Sciatic nerve (tissue), 2 donors: ENCODE data around the gene TYW1. TPM values are rescaled to one million over a fixed set of nuclear protein-coding genes. Genes with fewer than 3 reads are reported as not detected.
"Not testable (repeated sequence)": the region's sequence is repeated elsewhere in the genome, so short reads cannot be mapped to it uniquely, and the experiment has no call there.

Source experiments
- ATAC-seq: fragments of 200-7000 bp; cut with Tn5 transposase; one replicate; pipeline ENCODE4 v1.9.1; 2020; ENCODE audit warnings: mild to moderate bottlenecking, moderate library complexity
- DNase-seq: peaks from one replicate; pipeline ENCODE4 v3.0.0-alpha.2; 2020; ENCODE audit warnings: low spot score
- intact Hi-C: fragments of 100-400 bp; cut with DNase I; formaldehyde crosslinking; loops from one replicate; pipeline ENCODE4 v1.14.2; 2022
- total RNA-seq: library from RNA; stranded (reverse); fragmentation: NEBNext Ultra II Directional; extraction: Animal tissue kit (Norgen Biotek cat#: 25700); gene quantifications from one replicate; pipeline ENCODE4 v1.2.1, GENCODE V29; 2021
- donor health status: DM: no; HTN: no; CAD: no.
- donor health status: DM: no; HTN: no; CAD: no.

Gene TYW1
- total RNA-seq, 1 donor from 2014 or later: 22.0 TPM

DNA sequence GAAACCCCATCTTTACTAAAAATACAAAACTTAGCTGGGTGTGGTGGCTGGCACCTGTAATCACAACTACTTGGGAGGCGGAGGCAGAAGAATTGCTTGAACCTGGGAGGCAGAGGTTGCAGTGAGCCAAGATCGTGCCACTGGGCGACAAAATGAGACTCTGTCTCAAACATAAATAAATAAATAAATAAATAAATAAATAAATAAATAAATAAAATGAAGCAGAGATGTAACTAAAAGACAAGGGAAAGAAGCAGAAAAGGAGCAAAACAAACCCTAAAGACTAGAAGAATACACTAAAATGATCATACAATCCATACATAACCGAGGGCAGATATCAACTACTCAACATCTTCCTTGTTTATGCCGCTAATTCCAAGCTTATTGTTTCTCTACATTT is 209.8 kb downstream of the TYW1 start:
- no peak for DNase-seq
- intact Hi-C loops: no loop called here
- no peak for ATAC-seq

DNA sequence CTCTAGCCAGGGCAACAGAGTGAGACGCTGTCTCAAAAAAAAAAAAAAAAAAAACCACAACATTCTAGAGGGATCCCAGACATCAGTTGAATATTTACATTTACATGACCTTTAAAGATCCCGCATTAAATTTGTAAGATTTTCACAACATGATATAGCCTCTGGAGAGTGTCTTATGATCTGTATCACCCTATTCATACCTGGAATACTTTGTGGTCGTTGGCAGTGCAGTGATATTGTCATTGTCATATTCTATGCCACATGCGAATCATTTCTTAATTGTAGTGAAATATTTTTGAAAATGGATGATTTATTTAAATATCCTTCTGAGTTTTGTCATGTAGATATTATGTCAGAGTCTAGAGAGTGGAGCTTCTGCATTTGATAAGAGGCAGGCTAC is 212.0 kb downstream of the TYW1 start:
- DNase-seq, ATAC-seq, intact Hi-C loops: not testable (repeated sequence)

- no peak for ATAC-seq
- intact Hi-C loops: no loop called here
- DNase-seq: no peak
Observed at GRCh38 chr7:67209256-67209655, 212.6 kb downstream of the TYW1 start.

DNA sequence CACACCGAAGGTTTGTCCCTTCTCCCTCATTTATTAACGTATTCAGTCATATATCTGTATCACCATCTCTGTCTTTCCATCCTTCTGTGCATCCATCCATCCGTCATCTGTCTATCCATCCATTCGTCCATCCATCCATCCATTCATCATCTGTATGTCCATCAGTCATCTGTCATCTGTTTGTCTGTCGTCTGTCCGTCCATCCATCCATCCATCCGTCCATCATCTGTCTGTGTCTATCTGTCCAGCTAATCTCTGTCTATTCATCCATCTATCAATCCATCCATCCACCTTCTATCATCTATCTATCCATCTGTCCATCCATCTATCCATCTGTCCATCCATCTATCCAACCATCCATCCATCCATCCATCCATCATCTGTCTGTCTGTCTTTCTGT is 213.9 kb downstream of the TYW1 start:
- ATAC-seq: no peak
- DNase-seq: no peak
- intact Hi-C loops: no loop called here

- intact Hi-C loops, ATAC-seq, DNase-seq: not testable (repeated sequence)
Observed at GRCh38 chr7:67211650-67212330, 215.2 kb downstream of the TYW1 start.

DNA sequence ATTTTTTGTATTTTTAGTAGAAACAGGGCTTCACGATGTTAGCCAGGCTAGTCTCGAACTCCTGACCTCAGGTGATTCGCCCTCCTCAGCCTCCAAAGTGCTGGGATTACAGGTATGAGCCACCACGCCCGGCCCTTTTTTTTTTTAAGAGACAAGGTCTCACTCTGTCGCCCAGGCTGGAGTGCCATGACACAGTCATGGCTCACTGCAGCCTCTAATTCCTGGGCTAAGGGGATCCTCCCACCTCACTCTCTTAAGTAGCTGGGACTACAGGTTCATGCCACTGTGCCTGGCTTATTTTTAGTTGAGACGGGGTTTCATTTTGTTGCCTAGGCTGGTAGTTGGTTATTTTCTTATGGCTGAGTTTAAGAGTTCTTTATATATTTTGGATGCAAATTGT is 216.4 kb downstream of the TYW1 start:
- ATAC-seq, intact Hi-C loops, DNase-seq: not testable (repeated sequence)

DNA sequence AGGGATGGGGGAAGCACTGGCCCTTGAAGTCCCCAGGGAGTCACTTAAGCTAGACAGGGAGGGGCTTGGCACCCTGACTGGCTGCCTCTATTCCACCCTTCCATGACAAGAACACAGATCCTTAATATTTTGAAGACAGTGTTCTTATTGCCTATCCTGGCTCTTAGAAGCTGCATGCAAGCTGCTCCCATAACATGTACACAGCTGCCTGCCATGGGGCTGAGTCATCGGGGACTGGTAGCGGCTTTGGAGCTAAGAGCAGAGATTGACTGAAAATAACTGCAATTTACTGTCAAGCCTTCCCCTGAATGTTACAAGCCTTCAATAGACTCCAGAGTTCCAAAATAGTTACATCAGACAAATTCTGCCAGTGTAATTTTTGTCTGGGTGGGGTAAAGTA is 226.9 kb downstream of the TYW1 start:
- DNase-seq, ATAC-seq, intact Hi-C loops: not testable (repeated sequence)

DNA sequence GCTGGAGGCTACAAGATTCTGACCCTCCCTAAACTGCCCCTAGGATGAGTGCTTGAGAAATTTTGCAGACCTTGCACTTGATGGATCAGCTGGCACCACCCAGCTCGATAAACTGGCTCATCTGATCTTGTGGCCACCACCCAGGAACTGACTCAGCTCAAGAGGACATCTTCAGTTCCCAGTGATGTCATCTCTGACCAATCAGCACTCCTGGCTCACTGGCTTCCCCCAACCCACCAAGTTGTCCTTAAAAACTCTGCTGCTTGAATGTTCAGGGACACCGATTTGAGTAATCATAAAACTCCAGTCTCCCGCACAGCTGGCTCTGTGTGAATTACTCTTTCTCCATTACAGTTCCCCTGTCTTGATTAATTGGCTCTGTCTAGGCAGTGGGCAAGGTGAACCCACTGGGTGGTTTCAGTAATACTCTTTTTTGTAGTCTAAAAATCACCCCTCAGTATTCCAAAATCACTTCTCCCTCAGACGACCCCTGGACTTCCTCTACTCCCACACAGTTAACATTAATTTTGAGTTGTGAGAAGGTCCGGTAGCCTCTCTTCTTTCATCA is 229.8 kb downstream of the TYW1 start:
- DNase-seq, ATAC-seq, intact Hi-C loops: not testable (repeated sequence)

GRCh38 chr7:67226967-67227366 is 230.3 kb downstream of the TYW1 start:
- not testable (repeated sequence) for DNase-seq, ATAC-seq

GRCh38 chr7:67229018-67229417 is 232.4 kb downstream of the TYW1 start:
- DNase-seq, intact Hi-C loops, ATAC-seq: not testable (repeated sequence)

More at GRCh38 chr7:67226967-67227366, 230.3 kb downstream of the TYW1 start:
- intact Hi-C loops: not testable (repeated sequence)

DNA sequence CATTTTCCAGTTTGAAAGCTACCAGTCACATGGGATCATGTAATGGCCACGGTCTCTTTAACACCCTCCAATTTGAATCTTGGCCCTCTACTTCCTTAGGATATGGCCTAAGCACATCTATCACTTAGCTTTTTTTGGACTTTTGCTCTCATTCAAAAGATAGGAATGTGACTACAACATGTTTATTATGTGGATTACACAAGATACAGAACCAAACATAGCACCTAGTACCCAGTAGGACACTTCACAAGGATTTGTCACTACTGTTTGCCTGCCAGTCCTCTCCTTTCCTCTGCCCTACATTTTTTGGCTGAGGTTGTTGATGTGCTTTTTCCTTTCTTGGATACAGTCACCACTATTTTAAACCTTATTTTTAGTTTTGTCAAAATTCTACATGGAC is 233.4 kb downstream of the TYW1 start:
- DNase-seq, intact Hi-C loops: not testable (repeated sequence)
- ATAC-seq: peak; percentile 56

- intact Hi-C loops, DNase-seq, ATAC-seq: not testable (repeated sequence)
Observed at GRCh38 chr7:67233506-67233905, 236.9 kb downstream of the TYW1 start.

DNA sequence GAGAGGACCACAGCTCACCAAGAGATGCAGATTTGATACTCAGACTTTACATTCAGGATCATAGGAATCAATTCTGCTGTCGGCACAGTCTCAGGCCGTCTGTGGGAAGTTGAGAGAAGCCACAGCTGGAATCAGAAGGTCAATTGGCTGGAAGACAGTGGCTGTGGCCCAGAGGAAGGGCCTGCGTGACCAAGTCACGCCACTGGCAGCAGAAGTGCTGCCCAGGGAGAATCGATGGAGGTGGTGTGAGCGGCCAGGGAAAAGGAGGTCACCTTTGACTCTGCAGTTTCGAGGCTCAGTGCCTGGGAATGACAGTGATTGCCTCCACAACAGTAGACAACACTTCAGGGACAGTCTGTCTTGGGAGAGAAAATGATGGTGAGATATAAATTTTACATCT is 239.6 kb downstream of the TYW1 start:
- intact Hi-C loops, DNase-seq: not testable (repeated sequence)
- ATAC-seq: peak; percentile 54

GRCh38 chr7:67242871-67243270 is 246.2 kb downstream of the TYW1 start:
- intact Hi-C loops, DNase-seq, ATAC-seq: not testable (repeated sequence)

DNA sequence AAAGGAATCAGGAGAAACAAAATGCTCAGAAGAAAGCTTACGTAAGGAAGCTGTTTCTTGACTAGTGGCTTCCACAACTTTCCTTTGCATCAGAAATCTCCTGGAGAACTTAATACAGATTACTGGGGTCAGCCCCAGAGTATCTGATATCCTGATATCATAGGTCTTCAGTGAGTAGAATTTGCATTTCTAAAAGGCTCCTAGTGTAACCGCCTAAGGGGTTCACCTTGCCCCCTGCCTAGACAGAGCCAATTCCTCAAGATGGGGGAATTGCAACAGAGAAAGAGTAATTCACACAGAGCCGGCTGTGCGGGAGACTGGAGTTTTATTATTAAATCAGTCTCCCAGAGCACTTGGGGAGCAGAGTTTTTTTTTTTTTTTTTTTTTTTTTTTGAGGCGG is 251.7 kb downstream of the TYW1 start:
- intact Hi-C loops, DNase-seq, ATAC-seq: not testable (repeated sequence)

- DNase-seq (no peak), ATAC-seq (no peak)
- intact Hi-C loops: no loop called here
Observed at GRCh38 chr7:67251986-67252558, 255.4 kb downstream of the TYW1 start.

DNA sequence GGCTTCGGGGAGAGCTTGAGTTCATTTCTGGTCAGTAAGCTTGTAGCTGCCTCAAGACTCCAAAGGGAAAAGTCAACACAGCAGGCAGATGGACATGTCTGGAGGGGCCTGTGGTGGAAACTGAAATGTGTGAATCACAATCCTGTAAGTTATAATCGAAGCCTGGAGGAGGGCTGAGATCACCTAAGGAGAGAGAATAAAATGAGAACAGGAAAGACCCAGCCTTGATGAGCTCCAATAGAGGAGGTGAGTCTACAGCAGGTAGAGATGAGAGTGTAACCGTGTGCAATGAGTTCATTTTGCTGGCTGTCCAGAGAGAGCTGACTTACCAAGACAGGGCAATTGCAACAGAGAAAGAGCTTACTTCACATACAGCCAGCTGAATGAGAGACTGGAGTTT is 258.4 kb downstream of the TYW1 start:
- ATAC-seq, intact Hi-C loops, DNase-seq: not testable (repeated sequence)

DNA sequence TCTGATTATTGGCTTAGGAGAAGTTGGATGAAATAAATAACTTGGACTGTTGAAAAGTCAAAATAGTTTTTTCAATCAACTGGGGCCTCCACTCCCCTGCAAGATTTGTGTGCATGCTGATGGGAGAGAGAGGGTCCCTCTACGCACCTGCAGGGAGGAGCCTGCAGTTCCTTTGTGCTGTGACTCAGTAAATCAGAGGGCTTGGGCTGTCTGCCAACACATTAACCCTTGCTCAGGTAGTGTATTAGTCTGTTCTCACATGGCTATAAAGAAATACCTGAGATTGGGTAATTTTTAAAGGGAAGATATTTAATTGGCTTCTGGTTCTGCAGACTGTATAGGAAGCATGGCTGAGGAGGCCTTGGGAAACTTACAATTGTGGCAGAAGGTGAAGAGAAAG is 261.1 kb downstream of the TYW1 start:
- ATAC-seq, DNase-seq, intact Hi-C loops: not testable (repeated sequence)

- DNase-seq, intact Hi-C loops, ATAC-seq: not testable (repeated sequence)
Observed at GRCh38 chr7:67259363-67259762, 262.7 kb downstream of the TYW1 start.

DNA sequence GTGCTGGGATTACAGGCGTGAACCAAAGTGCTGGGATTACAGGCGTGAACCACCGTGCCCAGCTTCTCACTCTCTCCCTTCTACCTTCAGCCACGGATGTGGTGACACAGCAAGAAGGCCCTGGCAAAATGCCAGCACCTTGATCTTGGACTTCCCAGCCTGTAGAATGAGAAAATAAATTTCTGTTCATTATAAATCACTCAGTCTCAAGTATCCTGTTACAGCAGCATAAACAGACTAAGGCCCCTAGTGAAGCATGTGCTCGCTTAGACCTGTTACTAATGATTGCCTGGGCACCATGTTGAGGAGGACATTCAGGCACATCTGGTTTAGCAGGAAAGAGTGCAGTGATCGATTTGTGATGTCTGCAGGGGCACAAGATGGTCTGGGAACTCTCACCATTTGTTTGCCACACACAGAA is 263.5 kb downstream of the TYW1 start:
- intact Hi-C loops, ATAC-seq, DNase-seq: not testable (repeated sequence)
